Nephron (organoid): ENCODE results near the gene OSBPL5.
A peak's percentile ranks its signal among the peaks of the same experiment; 100 is the strongest.
"Not testable (repeated sequence)": the region's sequence is repeated elsewhere in the genome, so short reads cannot be mapped to it uniquely, and the experiment has no call there.

Experiments
- H3K27ac Mint-ChIP-seq, 3 experiments: 2 replicates each; pipeline ENCODE4 v1.8.0; 2020; ENCODE audit warnings: mixed read lengths in 3 of 3, mild to moderate bottlenecking in 2 of 3, moderate library complexity in 1 of 3
- H3K27me3 Mint-ChIP-seq: 2 replicates; pipeline ENCODE4 v1.8.0; 2021; ENCODE audit warnings: low read depth, mild to moderate bottlenecking, moderate library complexity, mixed read lengths
- H3K36me3 Mint-ChIP-seq: 2 replicates; pipeline ENCODE4 v1.8.0; 2020; ENCODE audit warnings: low read depth, mixed read lengths
- H3K4me1 Mint-ChIP-seq: 2 replicates; pipeline ENCODE4 v1.8.0; 2020; ENCODE audit warnings: mixed read lengths
- H3K4me3 Mint-ChIP-seq, 3 experiments: 2 replicates each; pipeline ENCODE4 v1.8.0; 2020; ENCODE audit warnings: mild to moderate bottlenecking in 3 of 3, mixed read lengths in 3 of 3, moderate library complexity in 2 of 3
- H3K9me3 Mint-ChIP-seq: 2 replicates; pipeline ENCODE4 v1.8.0; 2020; ENCODE audit warnings: mixed read lengths
- CTCF ChIP-seq, 3 experiments: fragments of 200-600 bp; sonication (generic); IDR thresholded peaks; one replicate each; pipeline ENCODE4 v1.5.0; 2021; ENCODE audit warnings: antibody characterized with exemption in 3 of 3; ENCODE audit not compliant: unreplicated experiment in 3 of 3

The OSBPL5 gene

GRCh38 chr11:3170756-3171650 is 5.9 kb upstream of the OSBPL5 start:
- Mint-ChIP-seq H3K9me3 (peaks cover 7% of the 10 kb centered on the region), H3K36me3 (no peaks in the 10 kb centered on the region), H3K4me1 (peaks cover 19% of the 10 kb centered on the region), H3K4me3 (no peak overlapping the region), H3K27ac (no peak overlapping the region), H3K27me3 (peaks cover 28% of the 10 kb centered on the region)
- no peak for TF ChIP-seq CTCF (IDR thresholded peaks at IDR 0.05; ENCODE audit: unreplicated experiment in 3 of 3)

GRCh38 chr11:3170044-3170755 is 5.1 kb upstream of the OSBPL5 start:
- no peaks in the 10 kb centered on the region for H3K36me3 Mint-ChIP-seq
- H3K4me3 Mint-ChIP-seq, result peak overlapping the region; percentile 57 to 76 (median 72)
- H3K9me3 Mint-ChIP-seq, result no peaks in the 10 kb centered on the region
- peak overlapping the region in 2 of 3 experiments; percentile 6 to 88 for H3K27ac Mint-ChIP-seq
- TF ChIP-seq CTCF (IDR thresholded peaks at IDR 0.05; ENCODE audit: unreplicated experiment in 3 of 3), result no peak
- H3K27me3 Mint-ChIP-seq, result peaks cover 28% of the 10 kb centered on the region
- peaks cover 25% of the 10 kb centered on the region for H3K4me1 Mint-ChIP-seq

GRCh38 chr11:3169255-3170043 is 4.3 kb upstream of the OSBPL5 start:
- no peaks in the 10 kb centered on the region for H3K36me3 Mint-ChIP-seq
- H3K4me1 Mint-ChIP-seq, result peaks cover 25% of the 10 kb centered on the region
- no peaks in the 10 kb centered on the region for H3K9me3 Mint-ChIP-seq
- peaks cover 28% of the 10 kb centered on the region for H3K27me3 Mint-ChIP-seq
- TF ChIP-seq CTCF (IDR thresholded peaks at IDR 0.05; ENCODE audit: unreplicated experiment in 3 of 3), result no peak
- peak overlapping the region; percentile 57 to 76 (median 72) for H3K4me3 Mint-ChIP-seq
- peak overlapping the region in 2 of 3 experiments; percentile 6 to 88 for H3K27ac Mint-ChIP-seq

GRCh38 chr11:3168742-3169254 is 3.7 kb upstream of the OSBPL5 start:
- H3K9me3 Mint-ChIP-seq, H3K36me3 Mint-ChIP-seq, H3K27ac Mint-ChIP-seq: not testable (repeated sequence)
- Mint-ChIP-seq H3K4me1 (peaks cover 27% of the 10 kb centered on the region), H3K27me3 (peaks cover 28% of the 10 kb centered on the region), H3K4me3 (peak overlapping the region; percentile 30 to 55 (median 53))

- peaks cover 25% of the 10 kb centered on the region for H3K27me3 Mint-ChIP-seq
- peak overlapping the region; percentile 66 to 84 (median 81) for H3K4me3 Mint-ChIP-seq
- no peak for TF ChIP-seq CTCF (IDR thresholded peaks at IDR 0.05; ENCODE audit: unreplicated experiment in 3 of 3)
- H3K4me1 Mint-ChIP-seq, result peaks cover 40% of the 10 kb centered on the region
- H3K9me3 Mint-ChIP-seq, result no peaks in the 10 kb centered on the region
- H3K36me3 Mint-ChIP-seq, result no peaks in the 10 kb centered on the region
- H3K27ac Mint-ChIP-seq, result no peak overlapping the region
These were observed 2.3 kb upstream of the OSBPL5 start for GRCh38 chr11:3167143-3168119.
